PC-3 (cell line): ENCODE data around the gene PRPH. TPM values are rescaled to one million over a fixed set of nuclear protein-coding genes. Genes with fewer than 3 reads are reported as not detected.

ENCODE experiments used
- ATAC-seq: fragments of 200-7000 bp; cut with Tn5 transposase; 2 replicates; pipeline ENCODE4 v1.9.1; 2020; ENCODE audit warnings: mild to moderate bottlenecking, moderate library complexity
- BruUV-seq: library from RNA; stranded (reverse); fragments of 400-500 nt; replicated peaks from 2 replicates; lab custom pipeline; 2021; lab: Mats Ljungman, UMichigan
- CTCF ChIA-PET: fragments of 300-600 bp; sonication (Branson Sonifier 250); formaldehyde crosslinking; loops from one replicate; lab custom pipeline; 2022; ENCODE audit warnings: antibody characterized with exemption; lab: Charles Lee
- POLR2A ChIA-PET: fragments of 300-600 bp; sonication (Branson Sonifier 250); formaldehyde crosslinking; loops from one replicate; lab custom pipeline; 2022; ENCODE audit warnings: antibody characterized with exemption; ENCODE audit not compliant: unreplicated experiment; lab: Charles Lee
- DNase-seq: peaks from one replicate; pipeline ENCODE4 v3.0.0-alpha.2; 2015
- H2AFZ ChIP-seq: fragments of 300-600 bp; sonication (generic); 2 replicates; pipeline ENCODE4 v1.6.0; 2016; ENCODE audit warnings: antibody characterized with exemption, low read length
- H3F3A ChIP-seq: fragments of 300-600 bp; sonication (generic); one replicate; pipeline ENCODE4 v1.6.0; 2017; ENCODE audit warnings: antibody characterized with exemption, low read length, control low read depth, mild to moderate bottlenecking; ENCODE audit not compliant: unreplicated experiment
- H3K27ac ChIP-seq: fragments of 300-600 bp; sonication (generic); 2 replicates; pipeline ENCODE4 v1.5.1; 2016; ENCODE audit warnings: mild to moderate bottlenecking, low read length
- H3K27me3 ChIP-seq: fragments of 300-600 bp; sonication (generic); 2 replicates; pipeline ENCODE4 v1.6.1; 2016; ENCODE audit warnings: low read length, mixed read lengths
- H3K36me3 ChIP-seq: fragments of 300-600 bp; sonication (generic); 2 replicates; pipeline ENCODE4 v1.6.1; 2016; ENCODE audit warnings: low read depth, mixed run types, low read length, mixed read lengths
- H3K4me1 ChIP-seq: fragments of 300-600 bp; sonication (generic); 2 replicates; pipeline ENCODE4 v1.5.1; 2016; ENCODE audit warnings: low read length; ENCODE audit not compliant: insufficient read depth
- H3K4me2 ChIP-seq: fragments of 300-600 bp; sonication (generic); 2 replicates; pipeline ENCODE4 v1.6.0; 2016; ENCODE audit warnings: low read length
- H3K4me3 ChIP-seq: fragments of 300-600 bp; sonication (generic); 2 replicates; pipeline ENCODE4 v1.5.1; 2016; ENCODE audit warnings: mild to moderate bottlenecking, low read length, mixed read lengths
- H3K79me2 ChIP-seq: fragments of 300-600 bp; sonication (generic); 2 replicates; pipeline ENCODE4 v1.6.1; 2017; ENCODE audit warnings: low read length, mixed read lengths
- H3K9ac ChIP-seq: fragments of 300-600 bp; sonication (generic); 2 replicates; pipeline ENCODE4 v1.6.0; 2016; ENCODE audit warnings: mild to moderate bottlenecking, low read length
- H3K9me2 ChIP-seq: fragments of 300-600 bp; sonication (generic); replicated peaks from 2 replicates; pipeline ENCODE4 v1.6.1; 2016; ENCODE audit warnings: mixed run types, low read length, mixed read lengths
- H3K9me3 ChIP-seq: fragments of 300-600 bp; sonication (generic); 2 replicates; pipeline ENCODE4 v1.6.1; 2016; ENCODE audit warnings: low read length, mixed read lengths
- H4K20me1 ChIP-seq: fragments of 300-600 bp; sonication (generic); 2 replicates; pipeline ENCODE4 v1.6.1; 2016; ENCODE audit warnings: low read length, mixed read lengths
- EZH2 ChIP-seq: fragments of 300-600 bp; sonication (generic); IDR thresholded peaks from one replicate; pipeline ENCODE4 v1.6.1; 2017; ENCODE audit warnings: antibody characterized with exemption, mild to moderate bottlenecking, low read length; ENCODE audit not compliant: unreplicated experiment
- EZH2phosphoT487 ChIP-seq: fragments of 300-600 bp; sonication (generic); IDR thresholded peaks from 2 replicates; pipeline ENCODE4 v1.6.1; 2018; ENCODE audit warnings: mild to moderate bottlenecking, antibody characterized with exemption, low read length, borderline replicate concordance
- intact Hi-C: fragments of 100-400 bp; cut with micrococcal nuclease; formaldehyde crosslinking; loops from 2 replicates; pipeline ENCODE4 v1.9.0; 2023
- total RNA-seq: library from RNA; depleted of rRNA; stranded (reverse); fragments of >200 nt; gene quantifications from 2 replicates; pipeline ENCODE4 v1.2.3, GENCODE V29; 2014
- TF ChIP-seq, protein P1 (sequence below): fragments of 300-600 bp; sonication (generic); conservative IDR thresholded peaks from 2 replicates; pipeline ENCODE4 v1.5.1; 2017; ENCODE audit warnings: antibody characterized with exemption, low read depth, mild to moderate bottlenecking, low read length

Gene PRPH
- total RNA-seq, 1 experiment from 2014 or later, result 0.15 TPM

DNA sequence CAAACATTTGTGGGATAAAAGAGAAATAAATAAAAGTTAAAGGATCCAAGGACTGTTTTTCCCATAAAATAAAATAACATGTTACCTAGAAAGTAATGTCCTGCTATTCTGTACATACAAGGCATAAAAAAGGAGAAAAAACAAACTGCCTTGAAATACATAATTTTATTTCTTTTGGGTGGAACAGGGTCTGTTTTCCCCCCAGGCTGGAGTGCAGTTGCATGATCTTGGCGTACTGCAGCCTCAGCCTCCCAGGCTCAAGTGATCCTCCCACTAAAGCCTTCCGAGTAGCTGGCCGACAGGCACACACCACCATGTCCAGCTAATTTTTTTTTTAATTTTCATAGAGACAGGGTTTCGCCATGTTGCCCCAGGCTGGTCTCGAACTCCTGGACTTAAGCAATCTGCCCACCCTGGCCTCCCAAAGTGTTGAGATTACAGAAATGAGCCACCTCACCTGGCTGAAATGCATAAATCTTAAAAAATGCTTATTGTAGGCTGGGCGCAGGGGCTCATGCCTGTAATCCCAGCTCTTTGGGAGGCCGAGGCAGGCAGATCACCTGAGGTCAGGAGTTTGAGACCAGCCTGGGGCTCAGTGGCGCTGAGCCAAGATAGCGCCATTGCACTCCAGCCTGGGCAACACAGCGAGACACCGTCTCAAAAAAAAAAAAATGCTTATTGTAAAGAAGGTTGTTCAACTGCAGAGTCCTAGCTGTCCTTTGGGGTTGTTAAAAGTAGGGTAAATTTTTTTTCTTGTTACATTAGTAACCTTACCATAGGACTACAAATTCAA lies 34.2 kb upstream of the PRPH start:
- TF ChIP-seq, protein P1, sequence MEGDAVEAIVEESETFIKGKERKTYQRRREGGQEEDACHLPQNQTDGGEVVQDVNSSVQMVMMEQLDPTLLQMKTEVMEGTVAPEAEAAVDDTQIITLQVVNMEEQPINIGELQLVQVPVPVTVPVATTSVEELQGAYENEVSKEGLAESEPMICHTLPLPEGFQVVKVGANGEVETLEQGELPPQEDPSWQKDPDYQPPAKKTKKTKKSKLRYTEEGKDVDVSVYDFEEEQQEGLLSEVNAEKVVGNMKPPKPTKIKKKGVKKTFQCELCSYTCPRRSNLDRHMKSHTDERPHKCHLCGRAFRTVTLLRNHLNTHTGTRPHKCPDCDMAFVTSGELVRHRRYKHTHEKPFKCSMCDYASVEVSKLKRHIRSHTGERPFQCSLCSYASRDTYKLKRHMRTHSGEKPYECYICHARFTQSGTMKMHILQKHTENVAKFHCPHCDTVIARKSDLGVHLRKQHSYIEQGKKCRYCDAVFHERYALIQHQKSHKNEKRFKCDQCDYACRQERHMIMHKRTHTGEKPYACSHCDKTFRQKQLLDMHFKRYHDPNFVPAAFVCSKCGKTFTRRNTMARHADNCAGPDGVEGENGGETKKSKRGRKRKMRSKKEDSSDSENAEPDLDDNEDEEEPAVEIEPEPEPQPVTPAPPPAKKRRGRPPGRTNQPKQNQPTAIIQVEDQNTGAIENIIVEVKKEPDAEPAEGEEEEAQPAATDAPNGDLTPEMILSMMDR, result no peak
- TF ChIP-seq EZH2phosphoT487, result no peak
- TF ChIP-seq EZH2, result no peak
- Histone ChIP-seq H3K36me3 (peaks cover 4% of the 10 kb centered on the region), H3K27ac (peak overlapping the region; percentile 68), H3K9me3 (no peaks in the 10 kb centered on the region), H4K20me1 (peaks cover 4% of the 10 kb centered on the region), H3K79me2 (peaks cover 42% of the 10 kb centered on the region), H3K4me3 (peak overlapping the region; percentile 20), H2AFZ (no peak overlapping the region), H3F3A (peaks cover 4% of the 10 kb centered on the region), H3K27me3 (no peaks in the 10 kb centered on the region), H3K9me2 (no peaks in the 10 kb centered on the region), H3K9ac (peak overlapping the region; percentile 18), H3K4me1 (peaks cover 39% of the 10 kb centered on the region), H3K4me2 (peak overlapping the region; percentile 60)
- no peak for ATAC-seq
- intact Hi-C loops, result no loop called here
- ChIA-PET POLR2A (interaction anchor here (0.6 kb wide), 1 partner anchor 316 kb away, joined by 3 read pairs; no protein-coding TSS in a partner anchor), CTCF (interaction anchor here (0.9 to 1.3 kb wide), 2 partner anchors 26 to 129 kb away, joined by 3 to 10 read pairs; no protein-coding TSS in a partner anchor)
- DNase-seq, result no peak
- no TSS peak for BruUV-seq

DNA sequence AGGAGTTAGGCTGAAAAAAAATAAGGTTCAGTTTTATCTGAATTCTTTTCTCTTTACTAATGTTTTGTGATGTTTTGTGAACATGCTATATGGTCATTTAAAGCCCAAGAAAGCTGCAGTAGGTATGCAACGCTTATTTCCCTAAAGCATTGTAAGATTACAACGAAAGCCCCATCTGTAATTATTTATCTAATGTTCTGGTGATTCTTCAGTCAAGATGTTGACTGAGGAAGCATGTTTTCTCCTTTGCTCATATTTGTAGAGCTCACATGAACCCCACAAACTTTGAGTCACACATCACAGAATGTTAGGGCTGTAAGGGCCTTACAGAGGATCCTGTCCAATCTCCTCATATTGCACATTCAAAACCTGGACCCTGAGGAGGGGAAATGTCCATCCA lies 33.2 kb upstream of the PRPH start:
- Histone ChIP-seq H3K4me1 (peaks cover 39% of the 10 kb centered on the region), H3K4me2 (no peak overlapping the region), H3K9ac (no peak overlapping the region), H3K36me3 (peaks cover 12% of the 10 kb centered on the region), H3F3A (peaks cover 5% of the 10 kb centered on the region), H3K27ac (peak overlapping the region; percentile 68; the same call in 1 of the 2 replicates), H3K9me3 (no peaks in the 10 kb centered on the region), H4K20me1 (peaks cover 13% of the 10 kb centered on the region), H3K9me2 (no peaks in the 10 kb centered on the region), H3K27me3 (no peaks in the 10 kb centered on the region), H3K79me2 (peaks cover 52% of the 10 kb centered on the region), H3K4me3 (no peak overlapping the region), H2AFZ (no peak overlapping the region)
- TF ChIP-seq EZH2phosphoT487 (no peak), EZH2 (no peak)
- TF ChIP-seq, protein P1, result no peak
- no TSS peak for BruUV-seq
- DNase-seq, result no peak
- no peak for ATAC-seq
- CTCF ChIA-PET, result no interaction called here
- POLR2A ChIA-PET, result no interaction called here
- intact Hi-C loops, result no loop called here

DNA sequence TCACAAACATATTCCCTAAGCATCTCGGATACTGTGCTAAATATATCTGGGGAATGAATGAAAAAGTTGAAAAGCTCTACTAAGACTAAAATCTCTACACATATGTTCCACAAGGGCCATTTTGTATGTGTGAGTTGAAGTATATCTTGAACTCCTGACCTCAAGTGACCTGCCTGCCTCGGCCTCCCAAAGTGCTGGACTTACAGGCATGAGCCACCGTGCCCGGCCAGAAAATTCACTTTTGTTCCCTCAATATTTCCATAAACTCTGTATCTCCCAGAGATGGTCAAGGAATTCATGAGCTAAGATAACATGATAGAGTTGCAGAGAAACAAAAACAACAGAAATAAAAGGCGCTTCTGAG lies 31.6 kb upstream of the PRPH start:
- H3K4me2 ChIP-seq, result peak overlapping the region; percentile 96
- peaks cover 39% of the 10 kb centered on the region for H3K4me1 ChIP-seq
- peaks cover 69% of the 10 kb centered on the region for H3K79me2 ChIP-seq
- H3K9me2 ChIP-seq, result no peaks in the 10 kb centered on the region
- no peaks in the 10 kb centered on the region for H3K27me3 ChIP-seq
- H3K9ac ChIP-seq, result no peak overlapping the region
- H3F3A ChIP-seq, result peaks cover 18% of the 10 kb centered on the region
- ChIA-PET CTCF (interaction anchor here (1.0 kb wide), 2 partner anchors 34 to 142 kb away, joined by 3 to 4 read pairs; no protein-coding TSS in a partner anchor), POLR2A (interaction anchor here (0.5 kb wide), 1 partner anchor 22 kb away, joined by 3 read pairs; no protein-coding TSS in a partner anchor)
- ATAC-seq (no peak), DNase-seq (no peak)
- peaks cover 22% of the 10 kb centered on the region for H3K36me3 ChIP-seq
- no peak for TF ChIP-seq EZH2phosphoT487
- no peak for TF ChIP-seq EZH2
- TF ChIP-seq, protein P1, result no peak
- H3K9me3 ChIP-seq, result no peaks in the 10 kb centered on the region
- H2AFZ ChIP-seq, result no peak overlapping the region
- H3K27ac ChIP-seq, result no peak overlapping the region
- intact Hi-C loops, result no loop called here
- peak overlapping the region; percentile 99; the same call in 1 of the 2 replicates for H3K4me3 ChIP-seq
- H4K20me1 ChIP-seq, result peaks cover 29% of the 10 kb centered on the region
- no TSS peak for BruUV-seq
